HL-60 (cell line): Measurements from ENCODE around the gene DENND6B.

Source experiments
- DNase-seq, 2 experiments: peaks; one replicate each; pipeline ENCODE4 v3.0.0-alpha.2; 2010 to 2020; ENCODE audit warnings: low read depth in 1 of 2, low spot score in 1 of 2
- H3K27ac ChIP-seq: fragments of 250-450 bp; sonication (Bioruptor Pico); replicated peaks from 2 replicates; pipeline ENCODE4 v1.5.1; 2020; ENCODE audit warnings: mild to moderate bottlenecking, moderate library complexity
- H3K27me3 ChIP-seq: fragments of 250-450 bp; sonication (Bioruptor Pico); 2 replicates; pipeline ENCODE4 v1.5.1; 2021; ENCODE audit warnings: mild to moderate bottlenecking, moderate library complexity; ENCODE audit not compliant: insufficient read depth, poor library complexity, severe bottlenecking
- H3K4me3 ChIP-seq: replicated peaks from 2 replicates; pipeline ENCODE4 v1.5.1; 2011; ENCODE audit warnings: mild to moderate bottlenecking, control low read depth, low read length; ENCODE audit not compliant: insufficient read depth
- GABPA ChIP-seq: IDR thresholded peaks from 2 replicates; pipeline ENCODE4 v1.6.1; 2012; ENCODE audit warnings: low read depth
- POLR2AphosphoS5 ChIP-seq: IDR thresholded peaks from 2 replicates; pipeline ENCODE4 v1.6.1; 2012; ENCODE audit warnings: low read depth
- SPI1 ChIP-seq: IDR thresholded peaks from 2 replicates; pipeline ENCODE4 v1.6.1; 2012; ENCODE audit warnings: low read depth, mild to moderate bottlenecking, borderline replicate concordance
- long read RNA-seq: library from polyadenylated mRNA; unstranded; transcript quantifications from one replicate; pipeline ENCODE4 v2.0.0, GENCODE V29; 2020
- TF ChIP-seq, protein P1 (sequence below): IDR thresholded peaks from 2 replicates; pipeline ENCODE4 v1.6.1; 2012; ENCODE audit warnings: low read depth; ENCODE audit not compliant: insufficient replicate concordance
- TF ChIP-seq, protein P2 (sequence below): IDR thresholded peaks from one replicate; pipeline ENCODE4 v1.5.1; 2011; ENCODE audit warnings: low read length, control low read depth, inconsistent platforms; ENCODE audit not compliant: insufficient read depth

DENND6B gene, protein sequence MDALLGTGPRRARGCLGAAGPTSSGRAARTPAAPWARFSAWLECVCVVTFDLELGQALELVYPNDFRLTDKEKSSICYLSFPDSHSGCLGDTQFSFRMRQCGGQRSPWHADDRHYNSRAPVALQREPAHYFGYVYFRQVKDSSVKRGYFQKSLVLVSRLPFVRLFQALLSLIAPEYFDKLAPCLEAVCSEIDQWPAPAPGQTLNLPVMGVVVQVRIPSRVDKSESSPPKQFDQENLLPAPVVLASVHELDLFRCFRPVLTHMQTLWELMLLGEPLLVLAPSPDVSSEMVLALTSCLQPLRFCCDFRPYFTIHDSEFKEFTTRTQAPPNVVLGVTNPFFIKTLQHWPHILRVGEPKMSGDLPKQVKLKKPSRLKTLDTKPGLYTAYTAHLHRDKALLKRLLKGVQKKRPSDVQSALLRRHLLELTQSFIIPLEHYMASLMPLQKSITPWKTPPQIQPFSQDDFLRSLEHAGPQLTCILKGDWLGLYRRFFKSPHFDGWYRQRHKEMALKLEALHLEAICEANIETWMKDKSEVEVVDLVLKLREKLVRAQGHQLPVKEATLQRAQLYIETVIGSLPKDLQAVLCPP
- long read RNA-seq, full-length matches to known transcripts = 1 of 26 reads
- long read RNA-seq, partial matches to known transcripts = 18 of 26 reads
- long read RNA-seq, other reads (novel, unspliced or antisense) = 7 of 26 reads

DNA sequence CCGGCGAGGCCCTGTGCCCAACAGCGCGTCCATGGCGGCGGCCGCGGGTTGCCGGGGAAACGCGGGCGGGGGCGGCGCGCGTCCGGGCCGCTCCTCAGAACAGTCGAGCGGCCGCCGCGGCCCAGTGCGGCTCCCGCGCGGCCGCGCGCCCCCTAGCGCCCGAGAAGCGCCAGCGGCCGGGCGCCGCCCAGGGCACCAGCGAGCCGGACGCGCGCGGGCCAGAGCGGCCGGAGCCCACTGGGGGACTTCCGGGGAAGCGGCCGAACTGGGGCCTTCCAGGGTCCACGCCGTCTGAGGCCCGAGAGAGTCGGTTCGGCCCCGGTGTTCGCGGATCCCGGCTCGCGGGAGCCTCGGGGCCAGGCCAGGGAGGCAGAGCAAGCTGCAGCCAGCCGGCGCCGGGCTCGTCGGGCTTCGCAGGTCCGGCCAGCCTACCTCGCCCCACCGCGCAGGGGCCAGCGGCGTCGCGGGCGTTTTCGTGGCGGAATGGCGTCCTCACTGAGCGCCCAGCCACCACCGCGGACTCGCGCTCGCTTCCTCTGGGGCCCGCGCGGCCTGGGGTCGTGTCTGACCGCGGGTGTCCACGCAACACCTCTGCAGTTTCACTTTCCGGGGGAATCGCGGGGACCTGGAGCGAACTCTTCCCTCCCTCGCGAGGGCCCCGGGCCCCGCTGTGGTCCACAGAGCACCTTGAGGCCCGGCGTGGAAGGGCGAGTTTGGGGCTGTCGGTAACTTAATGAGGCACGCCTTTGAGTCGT, at the start of gene DENND6B:
TSS of gene DENND6B (minus strand) at position 57 of the 755 bp plus-strand sequence. CDS start at position 33, 24 bp downstream.
- peak; percentile 58 to 59 for DNase-seq
- H3K27ac ChIP-seq = peak within 1 kb of the TSS; percentile 78
- TF ChIP-seq GABPA (peak; percentile 17; the same call in 1 of the 2 replicates), SPI1 (no peak), POLR2AphosphoS5 (peak; percentile 55; the same call in 1 of the 2 replicates)
- TF ChIP-seq, protein P1, sequence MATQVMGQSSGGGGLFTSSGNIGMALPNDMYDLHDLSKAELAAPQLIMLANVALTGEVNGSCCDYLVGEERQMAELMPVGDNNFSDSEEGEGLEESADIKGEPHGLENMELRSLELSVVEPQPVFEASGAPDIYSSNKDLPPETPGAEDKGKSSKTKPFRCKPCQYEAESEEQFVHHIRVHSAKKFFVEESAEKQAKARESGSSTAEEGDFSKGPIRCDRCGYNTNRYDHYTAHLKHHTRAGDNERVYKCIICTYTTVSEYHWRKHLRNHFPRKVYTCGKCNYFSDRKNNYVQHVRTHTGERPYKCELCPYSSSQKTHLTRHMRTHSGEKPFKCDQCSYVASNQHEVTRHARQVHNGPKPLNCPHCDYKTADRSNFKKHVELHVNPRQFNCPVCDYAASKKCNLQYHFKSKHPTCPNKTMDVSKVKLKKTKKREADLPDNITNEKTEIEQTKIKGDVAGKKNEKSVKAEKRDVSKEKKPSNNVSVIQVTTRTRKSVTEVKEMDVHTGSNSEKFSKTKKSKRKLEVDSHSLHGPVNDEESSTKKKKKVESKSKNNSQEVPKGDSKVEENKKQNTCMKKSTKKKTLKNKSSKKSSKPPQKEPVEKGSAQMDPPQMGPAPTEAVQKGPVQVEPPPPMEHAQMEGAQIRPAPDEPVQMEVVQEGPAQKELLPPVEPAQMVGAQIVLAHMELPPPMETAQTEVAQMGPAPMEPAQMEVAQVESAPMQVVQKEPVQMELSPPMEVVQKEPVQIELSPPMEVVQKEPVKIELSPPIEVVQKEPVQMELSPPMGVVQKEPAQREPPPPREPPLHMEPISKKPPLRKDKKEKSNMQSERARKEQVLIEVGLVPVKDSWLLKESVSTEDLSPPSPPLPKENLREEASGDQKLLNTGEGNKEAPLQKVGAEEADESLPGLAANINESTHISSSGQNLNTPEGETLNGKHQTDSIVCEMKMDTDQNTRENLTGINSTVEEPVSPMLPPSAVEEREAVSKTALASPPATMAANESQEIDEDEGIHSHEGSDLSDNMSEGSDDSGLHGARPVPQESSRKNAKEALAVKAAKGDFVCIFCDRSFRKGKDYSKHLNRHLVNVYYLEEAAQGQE = peak; percentile 46
- TF ChIP-seq, protein P2, sequence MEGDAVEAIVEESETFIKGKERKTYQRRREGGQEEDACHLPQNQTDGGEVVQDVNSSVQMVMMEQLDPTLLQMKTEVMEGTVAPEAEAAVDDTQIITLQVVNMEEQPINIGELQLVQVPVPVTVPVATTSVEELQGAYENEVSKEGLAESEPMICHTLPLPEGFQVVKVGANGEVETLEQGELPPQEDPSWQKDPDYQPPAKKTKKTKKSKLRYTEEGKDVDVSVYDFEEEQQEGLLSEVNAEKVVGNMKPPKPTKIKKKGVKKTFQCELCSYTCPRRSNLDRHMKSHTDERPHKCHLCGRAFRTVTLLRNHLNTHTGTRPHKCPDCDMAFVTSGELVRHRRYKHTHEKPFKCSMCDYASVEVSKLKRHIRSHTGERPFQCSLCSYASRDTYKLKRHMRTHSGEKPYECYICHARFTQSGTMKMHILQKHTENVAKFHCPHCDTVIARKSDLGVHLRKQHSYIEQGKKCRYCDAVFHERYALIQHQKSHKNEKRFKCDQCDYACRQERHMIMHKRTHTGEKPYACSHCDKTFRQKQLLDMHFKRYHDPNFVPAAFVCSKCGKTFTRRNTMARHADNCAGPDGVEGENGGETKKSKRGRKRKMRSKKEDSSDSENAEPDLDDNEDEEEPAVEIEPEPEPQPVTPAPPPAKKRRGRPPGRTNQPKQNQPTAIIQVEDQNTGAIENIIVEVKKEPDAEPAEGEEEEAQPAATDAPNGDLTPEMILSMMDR = peak; percentile 3
- H3K27me3 ChIP-seq = no peaks in the 10 kb centered on the region
- H3K4me3 ChIP-seq = peak within 1 kb of the TSS; percentile 51

DNA sequence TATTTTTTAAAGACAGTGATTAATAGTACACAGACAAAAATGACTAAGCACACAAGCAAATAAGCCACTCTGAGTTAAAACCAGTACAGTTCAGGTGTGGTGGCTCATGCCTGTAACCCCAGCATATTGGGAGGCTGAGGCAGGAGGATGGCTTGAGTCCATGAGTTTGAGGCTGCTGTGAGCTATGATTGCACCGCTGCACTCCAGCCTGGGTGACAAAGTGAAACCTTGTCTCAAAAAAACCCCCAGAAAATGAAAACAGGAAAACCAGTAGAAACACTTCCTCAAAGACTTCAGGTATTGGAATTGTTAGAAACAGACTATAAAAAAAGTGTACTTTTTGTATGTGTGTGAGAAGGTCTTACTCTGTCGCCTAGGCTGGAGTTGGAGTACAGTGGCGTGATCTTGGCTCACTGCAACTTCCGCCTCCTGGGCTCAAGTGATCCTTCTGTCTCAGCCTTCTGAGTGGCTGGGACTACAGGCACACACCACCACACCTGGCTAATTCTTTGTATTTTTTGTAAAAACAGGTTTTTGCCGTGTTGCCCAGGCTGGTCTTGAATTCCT, 49.4 kb upstream of the DENND6B start:
- H3K27ac ChIP-seq = no peak overlapping the region
- no peaks in the 10 kb centered on the region for H3K27me3 ChIP-seq
- TF ChIP-seq GABPA (no peak), POLR2AphosphoS5 (no peak), SPI1 (no peak)
- TF ChIP-seq, protein P2 = no peak
- TF ChIP-seq, protein P1 = no peak
- DNase-seq = no peak
- H3K4me3 ChIP-seq = no peak overlapping the region

DNA sequence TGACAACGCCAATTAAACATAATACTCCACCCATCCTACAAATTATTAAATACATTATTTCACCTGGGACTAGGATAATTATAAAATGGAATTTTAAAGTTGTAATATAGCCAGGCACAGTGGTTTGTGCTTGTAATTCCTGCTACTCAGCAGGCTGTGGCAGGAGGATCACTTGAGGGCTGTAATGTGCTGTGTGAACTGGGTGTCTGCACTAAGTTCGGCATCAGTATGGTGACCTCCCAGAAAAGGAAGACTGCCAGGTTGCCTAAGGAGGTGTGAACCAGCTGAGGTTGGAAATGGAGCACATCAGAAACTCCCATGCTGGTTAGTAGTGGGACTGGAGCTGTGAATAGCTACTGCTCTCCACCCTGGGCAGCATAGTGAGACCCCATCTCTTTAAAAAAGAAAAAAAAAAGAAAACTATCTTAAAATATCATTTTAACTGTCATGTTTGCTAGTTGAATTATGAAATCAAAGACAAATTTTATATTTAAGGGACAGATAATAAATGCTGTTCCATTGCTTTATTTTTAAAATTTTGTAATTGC, 44.4 kb upstream of the DENND6B start:
- no peak overlapping the region for H3K27ac ChIP-seq
- DNase-seq = no peak
- no peak overlapping the region for H3K4me3 ChIP-seq
- TF ChIP-seq, protein P1 = no peak
- TF ChIP-seq POLR2AphosphoS5 (no peak), GABPA (no peak), SPI1 (no peak)
- TF ChIP-seq, protein P2 = no peak
- H3K27me3 ChIP-seq = no peaks in the 10 kb centered on the region
